OCI-LY7 (cell line): ENCODE measurements around the gene LRRC74A. TPM values are rescaled to one million over a fixed set of nuclear protein-coding genes. Genes with fewer than 3 reads are reported as not detected.

Experiments used
- BruUV-seq: library from RNA; stranded (reverse); fragments of 400-500 nt; replicated peaks from 2 replicates; lab custom pipeline; 2021; lab: Mats Ljungman, UMichigan
- CTCF ChIA-PET: fragments of 300-600 bp; sonication (Branson Sonifier 250); formaldehyde crosslinking; loops from one replicate; lab custom pipeline; 2022; ENCODE audit warnings: antibody characterized with exemption; ENCODE audit not compliant: unreplicated experiment; lab: Charles Lee
- POLR2A ChIA-PET: fragments of 300-600 bp; sonication (Branson Sonifier 250); formaldehyde crosslinking; loops from one replicate; lab custom pipeline; 2022; ENCODE audit warnings: antibody characterized with exemption; lab: Charles Lee
- DNase-seq: peaks from one replicate; pipeline ENCODE4 v3.0.0-alpha.2; 2015; ENCODE audit warnings: low spot score
- H2AFZ ChIP-seq: fragments of 200-600 bp; sonication (generic), shearing (Covaris generic); 2 replicates; pipeline ENCODE4 v1.6.1; 2014; ENCODE audit warnings: mild to moderate bottlenecking, antibody characterized with exemption, low read length, moderate library complexity
- H3K27ac ChIP-seq: fragments of 200-600 bp; sonication (generic); 2 replicates; pipeline ENCODE4 v1.5.1; 2014; ENCODE audit warnings: mixed run types, low read depth, mild to moderate bottlenecking, moderate library complexity, low read length, inconsistent platforms; ENCODE audit not compliant: poor library complexity, severe bottlenecking
- H3K36me3 ChIP-seq: fragments of 200-600 bp; sonication (generic); 2 replicates; pipeline ENCODE4 v1.6.1; 2014; ENCODE audit warnings: mild to moderate bottlenecking, antibody characterized with exemption, low read length, moderate library complexity, mixed read lengths; ENCODE audit not compliant: insufficient read depth
- H3K4me1 ChIP-seq: fragments of 200-600 bp; sonication (generic); 2 replicates; pipeline ENCODE4 v1.5.1; 2014; ENCODE audit warnings: mild to moderate bottlenecking, low read length; ENCODE audit not compliant: insufficient read depth, poor library complexity, severe bottlenecking
- H3K4me2 ChIP-seq: fragments of 200-600 bp; sonication (generic); 2 replicates; pipeline ENCODE4 v1.6.1; 2014; ENCODE audit warnings: mild to moderate bottlenecking, low read length
- H3K4me3 ChIP-seq: fragments of 200-600 bp; sonication (generic); 2 replicates; pipeline ENCODE4 v1.5.1; 2014; ENCODE audit warnings: mild to moderate bottlenecking, low read depth, low read length; ENCODE audit not compliant: poor library complexity, severe bottlenecking
- H3K79me2 ChIP-seq: fragments of 200-600 bp; sonication (generic); 2 replicates; pipeline ENCODE4 v1.6.1; 2016; ENCODE audit warnings: low read depth, mild to moderate bottlenecking, low read length, moderate library complexity, mixed read lengths; ENCODE audit not compliant: insufficient read depth
- H3K9me2 ChIP-seq: fragments of 200-600 bp; sonication (generic); 2 replicates; pipeline ENCODE4 v1.6.1; 2016; ENCODE audit warnings: mild to moderate bottlenecking, low read length, mixed read lengths; ENCODE audit not compliant: insufficient read depth
- H3K9me3 ChIP-seq: fragments of 200-600 bp; sonication (generic); 2 replicates; pipeline ENCODE4 v1.6.1; 2014; ENCODE audit warnings: mild to moderate bottlenecking, mixed run types, low read length, mixed read lengths
- H4K20me1 ChIP-seq: fragments of 200-600 bp; sonication (generic); 2 replicates; pipeline ENCODE4 v1.6.1; 2014; ENCODE audit warnings: mild to moderate bottlenecking, antibody characterized with exemption, low read length, moderate library complexity, mixed read lengths; ENCODE audit not compliant: insufficient read depth
- CTCF ChIP-seq: fragments of 200-600 bp; sonication (generic); conservative IDR thresholded peaks from 2 replicates; pipeline ENCODE4 v1.5.1; 2014; ENCODE audit warnings: mild to moderate bottlenecking, antibody characterized with exemption, low read length, moderate library complexity, mixed read lengths
- EZH2phosphoT487 ChIP-seq: fragments of 200-600 bp; sonication (generic); IDR thresholded peaks from 2 replicates; pipeline ENCODE4 v1.6.1; 2018; ENCODE audit warnings: low read depth, borderline replicate concordance, mild to moderate bottlenecking, mixed run types, antibody characterized with exemption, low read length, moderate library complexity, mixed read lengths
- intact Hi-C: fragments of 100-400 bp; cut with micrococcal nuclease; formaldehyde crosslinking; loops from one replicate; pipeline ENCODE4 v1.10.0; 2022; ENCODE audit not compliant: unreplicated experiment
- total RNA-seq, 2 experiments: library from RNA; depleted of rRNA in 1 of 2; stranded (reverse); fragments of >200 nt in 1 of 2; shearing (Covaris generic) in 1 of 2; gene quantifications; 2 replicates each; pipeline ENCODE4 v1.2.3, GENCODE V29; 2014 to 2022

Gene LRRC74A
- total RNA-seq, 2 experiments from 2014 or later, result not detected

GRCh38 chr14:76780875-76781647 is 45.1 kb upstream of the LRRC74A start:
- Histone ChIP-seq H3K9me2 (no peaks in the 10 kb centered on the region), H3K9me3 (no peaks in the 10 kb centered on the region), H3K79me2 (no peaks in the 10 kb centered on the region), H3K36me3 (peaks cover 14% of the 10 kb centered on the region; the same call in 1 of the 2 replicates), H3K4me2 (no peak overlapping the region), H2AFZ (no peak overlapping the region), H4K20me1 (no peaks in the 10 kb centered on the region), H3K4me3 (no peak overlapping the region), H3K27ac (no peak overlapping the region), H3K4me1 (no peaks in the 10 kb centered on the region)
- ChIA-PET CTCF (interaction anchor here (0.7 kb wide), 1 partner anchor 701 kb away, joined by 3 read pairs; no protein-coding TSS in a partner anchor), POLR2A (interaction anchor here (0.9 to 1.4 kb wide), 2 partner anchors 12 to 30 kb away, joined by 3 to 6 read pairs; no protein-coding TSS in a partner anchor)
- no peak for DNase-seq
- intact Hi-C loops, result no loop called here
- TF ChIP-seq EZH2phosphoT487, result no peak
- no peak for TF ChIP-seq CTCF
- BruUV-seq, result no TSS peak

GRCh38 chr14:76781648-76782051 is 44.6 kb upstream of the LRRC74A start:
- H3K9me3 ChIP-seq, result no peaks in the 10 kb centered on the region
- TF ChIP-seq EZH2phosphoT487, result no peak
- no peak for TF ChIP-seq CTCF
- ChIA-PET POLR2A (interaction anchor here (1.4 kb wide), 1 partner anchor 12 kb away, joined by 3 read pairs; no protein-coding TSS in a partner anchor), CTCF (no interaction called here)
- H2AFZ ChIP-seq, result no peak overlapping the region
- no peaks in the 10 kb centered on the region for H3K79me2 ChIP-seq
- BruUV-seq, result no TSS peak
- no peak for DNase-seq
- no peak overlapping the region for H3K4me3 ChIP-seq
- H3K36me3 ChIP-seq, result peaks cover 18% of the 10 kb centered on the region
- H4K20me1 ChIP-seq, result no peaks in the 10 kb centered on the region
- intact Hi-C loops, result no loop called here
- H3K27ac ChIP-seq, result no peak overlapping the region
- H3K4me2 ChIP-seq, result no peak overlapping the region
- no peaks in the 10 kb centered on the region for H3K4me1 ChIP-seq
- H3K9me2 ChIP-seq, result no peaks in the 10 kb centered on the region
